GM19468 (cell line): Measurements from ENCODE around the gene ZNRF3.
"Not testable (repeated sequence)": the region's sequence is repeated elsewhere in the genome, so short reads cannot be mapped to it uniquely, and the experiment has no call there.

Experiments used
- ATAC-seq: cut with Tn5 transposase; IDR thresholded peaks from one replicate; pipeline ENCODE4 v1.9.1; 2021; ENCODE audit warnings: mild to moderate bottlenecking, moderate library complexity, moderate number of reproducible peaks; ENCODE audit not compliant: unreplicated experiment; ENCODE audit errors: extremely low read depth

ZNRF3 gene

DNA sequence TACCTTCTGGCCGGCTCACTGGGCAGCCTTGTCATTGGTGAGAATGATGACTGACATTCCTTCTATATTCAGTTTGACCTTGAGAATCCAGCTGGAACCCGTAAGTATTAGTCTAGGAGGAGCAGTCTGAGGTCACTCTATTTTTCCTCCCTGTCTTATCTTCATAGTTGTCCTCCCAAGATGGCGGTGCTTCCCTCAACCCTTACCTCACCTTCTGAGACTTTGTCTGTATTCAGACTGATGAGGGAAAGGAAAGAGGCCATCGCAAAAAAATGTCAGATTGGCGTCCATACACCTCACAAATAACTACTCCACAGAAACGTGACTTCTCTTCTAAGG, 195.5 kb downstream of the ZNRF3 start:
- ATAC-seq = no peak

DNA sequence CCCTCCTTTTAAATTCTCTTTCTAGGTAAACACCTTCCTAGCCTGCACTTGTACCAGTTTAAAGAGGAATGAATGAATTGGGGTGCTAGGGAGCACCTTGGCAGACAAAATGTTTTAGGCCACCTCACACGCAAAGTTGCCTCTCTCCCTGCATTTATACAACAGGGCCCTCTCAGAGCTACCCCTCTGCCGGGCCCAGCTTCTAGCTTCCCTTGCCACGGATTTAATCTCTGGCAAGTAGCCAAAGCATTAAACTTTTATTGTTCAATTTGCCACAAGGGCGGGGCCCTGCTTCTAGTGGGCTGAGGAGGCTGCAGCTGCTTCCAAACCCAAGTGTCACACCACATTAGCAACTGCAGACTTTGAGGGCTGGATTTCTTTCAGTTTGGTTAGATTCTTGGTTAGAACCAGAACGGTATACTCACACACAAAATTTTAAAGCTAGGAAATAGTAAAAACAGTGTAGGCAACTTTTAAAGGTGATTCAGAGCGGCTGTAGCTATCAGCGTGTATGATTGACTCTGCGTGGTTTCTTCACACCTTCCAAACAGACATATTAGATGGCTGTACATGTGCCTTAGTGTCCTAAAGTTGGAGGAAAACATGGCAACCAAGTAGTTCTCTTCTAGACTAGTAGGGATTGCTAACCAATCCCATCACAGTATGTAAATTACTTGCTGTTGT, 196.0 kb downstream of the ZNRF3 start:
- ATAC-seq = no peak

DNA sequence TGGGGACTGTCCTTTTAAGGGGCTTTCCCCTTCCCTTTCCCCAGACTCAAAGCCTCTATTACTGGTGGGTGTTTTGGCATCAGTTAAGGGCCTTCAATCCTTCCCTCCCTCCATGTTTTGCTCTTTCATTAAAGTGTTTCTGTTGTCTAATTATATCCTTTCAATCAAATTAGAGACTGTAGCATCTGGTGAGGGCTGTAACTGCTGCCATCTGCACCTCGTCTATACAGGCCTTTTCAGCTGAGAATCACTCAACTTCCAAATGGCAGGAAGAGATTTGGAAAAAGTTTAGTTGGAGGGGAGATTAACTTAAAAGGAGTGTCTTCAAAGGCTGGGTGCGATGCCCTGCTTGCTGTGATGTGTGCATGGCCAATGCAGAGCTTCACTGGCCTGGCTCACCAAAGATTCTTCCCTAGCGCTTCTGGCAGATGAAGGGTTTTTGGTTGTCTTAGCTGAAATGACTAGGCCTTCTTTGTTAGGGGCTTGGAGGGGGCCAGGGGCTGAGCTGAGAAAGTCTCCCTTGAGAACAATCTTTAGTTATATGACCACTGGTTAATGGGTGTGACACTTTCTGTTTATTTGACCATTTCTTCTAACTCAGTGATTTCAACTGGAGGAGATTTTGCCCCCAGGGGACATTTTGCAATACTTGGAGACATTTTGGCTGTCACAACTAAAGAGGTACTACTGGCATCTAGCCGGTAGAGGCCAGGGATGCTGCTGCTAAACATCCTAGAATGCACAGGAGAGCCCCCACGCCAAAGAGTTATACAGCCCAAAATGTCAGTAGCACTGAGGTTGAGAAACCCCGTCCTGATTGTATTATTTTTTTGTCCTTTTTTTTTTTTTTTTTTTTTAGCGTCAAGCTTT, 197.0 kb downstream of the ZNRF3 start:
- no peak for ATAC-seq

DNA sequence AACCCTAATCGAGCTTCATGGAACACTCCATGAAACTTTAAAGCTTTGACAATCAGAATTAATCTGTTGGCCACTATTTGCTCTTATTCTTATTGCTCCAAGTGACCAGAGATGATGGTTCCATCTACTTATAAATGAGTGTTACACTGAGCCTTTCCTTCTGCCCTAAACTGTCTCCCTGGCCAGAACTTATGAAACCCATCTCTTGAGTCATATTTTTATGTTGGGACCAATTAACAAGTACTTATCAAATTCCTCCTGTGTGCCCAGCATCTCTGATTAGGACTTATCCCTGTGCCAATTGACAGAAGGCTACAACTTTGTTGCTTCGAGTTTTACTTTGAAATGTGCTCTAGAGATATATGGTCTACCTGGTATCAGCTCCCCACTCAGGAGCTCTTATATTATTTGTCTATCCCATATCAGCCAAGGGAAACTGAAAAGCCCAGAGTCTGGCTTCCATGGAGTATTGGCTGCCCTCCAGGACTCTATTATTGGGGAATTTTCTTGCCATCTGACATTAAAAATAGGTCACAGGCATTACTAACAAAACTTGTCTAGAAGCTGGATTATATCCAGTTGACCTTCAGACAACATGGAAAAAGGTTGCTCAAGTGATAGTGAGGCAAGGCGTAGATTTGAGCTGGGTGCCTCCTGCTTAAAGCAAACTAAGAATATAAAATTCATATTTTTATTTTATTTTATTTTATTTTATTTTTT, 198.3 kb downstream of the ZNRF3 start:
- no peak for ATAC-seq

DNA sequence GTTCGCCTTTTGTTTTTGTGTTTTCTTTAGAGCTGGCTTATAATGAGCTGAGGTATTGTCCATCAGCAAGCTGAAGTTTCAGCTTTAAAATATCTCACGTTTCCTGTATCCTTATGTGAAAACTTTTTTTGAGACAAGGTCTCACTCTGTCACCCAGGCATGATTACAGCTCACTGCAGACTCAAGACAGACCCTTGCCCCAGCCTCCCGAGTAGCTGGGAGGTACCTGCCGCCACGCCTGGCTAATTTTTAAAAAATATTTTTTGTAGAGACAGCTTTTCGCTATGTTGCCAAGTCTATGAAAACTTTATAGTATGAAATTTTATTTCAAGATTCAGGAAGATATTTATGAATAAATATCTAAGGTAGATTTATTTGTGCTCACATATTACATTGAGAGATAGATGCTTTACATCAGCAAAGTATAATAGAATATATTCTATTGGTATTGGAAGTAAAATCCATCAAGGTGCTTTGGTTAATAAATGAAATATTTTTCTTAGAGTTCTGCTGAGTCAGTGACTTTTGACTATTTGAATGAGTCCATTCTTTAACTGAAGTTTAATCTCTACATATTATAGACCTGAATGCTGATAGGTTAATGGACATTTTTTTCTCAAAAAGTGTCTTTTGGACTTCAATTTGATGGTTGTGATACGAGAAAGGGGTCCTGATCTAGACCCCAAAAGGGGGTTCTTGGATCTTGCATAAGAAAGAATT, 199.6 kb downstream of the ZNRF3 start:
- no peak for ATAC-seq

DNA sequence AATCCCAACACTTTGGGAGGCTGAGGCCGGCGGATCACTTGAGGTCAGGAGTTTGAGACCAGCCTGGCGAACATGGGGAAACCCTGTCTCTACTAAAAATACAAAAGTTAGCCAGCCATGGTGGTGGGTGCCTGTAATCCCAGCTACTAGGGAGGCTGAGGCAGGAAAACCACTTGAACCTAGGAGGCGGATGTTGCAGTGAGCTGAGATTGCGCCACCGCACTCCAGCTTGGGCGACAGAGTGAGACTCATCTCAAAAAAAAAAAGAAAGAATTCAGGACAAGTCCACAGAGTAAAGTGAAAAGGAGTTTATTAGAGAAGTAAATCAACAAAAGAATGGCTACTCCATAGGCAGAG, 200.2 kb downstream of the ZNRF3 start:
- not testable (repeated sequence) for ATAC-seq

- ATAC-seq = no peak
Observed at GRCh38 chr22:29083933-29084591, 200.7 kb downstream of the ZNRF3 start.

GRCh38 chr22:29087012-29087411, 203.6 kb downstream of the ZNRF3 start:
- ATAC-seq = no peak

DNA sequence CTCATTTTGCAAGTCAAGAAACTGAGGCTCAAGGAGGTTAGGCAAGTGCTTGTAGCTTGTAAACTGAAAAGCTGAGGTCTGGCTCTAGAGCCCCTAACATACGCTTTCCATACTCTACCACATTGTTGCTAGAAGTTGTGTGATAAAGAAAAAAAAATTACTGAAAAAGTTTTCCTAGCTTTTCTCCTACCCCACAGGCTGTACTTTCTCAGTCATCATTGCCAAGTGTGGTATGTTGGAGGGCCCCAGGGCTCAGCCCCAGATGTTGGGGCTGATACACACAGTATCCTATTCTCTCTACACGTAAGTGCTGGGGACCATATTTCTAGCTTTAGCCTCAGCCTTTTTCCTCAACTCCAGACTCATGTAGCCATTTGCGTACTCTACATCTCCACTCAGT, 205.4 kb downstream of the ZNRF3 start:
- no peak for ATAC-seq

GRCh38 chr22:29089507-29089906, 206.1 kb downstream of the ZNRF3 start:
- no peak for ATAC-seq

DNA sequence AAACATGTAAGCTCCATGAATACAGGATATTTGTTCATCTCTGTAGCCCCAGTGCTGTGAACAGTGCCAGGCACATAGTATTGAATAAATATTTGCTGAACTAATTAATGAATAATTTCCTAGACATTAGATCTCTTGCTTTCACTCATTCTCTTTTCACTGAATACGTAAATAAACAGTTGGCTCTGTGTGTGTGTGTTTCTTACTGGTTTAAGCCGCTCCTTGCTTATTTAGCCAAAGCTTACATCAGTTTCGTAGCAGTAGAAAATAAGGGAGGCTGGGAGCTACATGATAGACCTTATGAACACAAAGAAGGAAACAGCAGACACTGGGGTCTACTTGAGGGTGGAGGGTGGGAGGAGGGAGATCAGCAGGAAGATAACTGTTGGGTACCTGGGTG, 206.7 kb downstream of the ZNRF3 start:
- no peak for ATAC-seq

- ATAC-seq = no peak
Observed at GRCh38 chr22:29092243-29092642, 208.9 kb downstream of the ZNRF3 start.

DNA sequence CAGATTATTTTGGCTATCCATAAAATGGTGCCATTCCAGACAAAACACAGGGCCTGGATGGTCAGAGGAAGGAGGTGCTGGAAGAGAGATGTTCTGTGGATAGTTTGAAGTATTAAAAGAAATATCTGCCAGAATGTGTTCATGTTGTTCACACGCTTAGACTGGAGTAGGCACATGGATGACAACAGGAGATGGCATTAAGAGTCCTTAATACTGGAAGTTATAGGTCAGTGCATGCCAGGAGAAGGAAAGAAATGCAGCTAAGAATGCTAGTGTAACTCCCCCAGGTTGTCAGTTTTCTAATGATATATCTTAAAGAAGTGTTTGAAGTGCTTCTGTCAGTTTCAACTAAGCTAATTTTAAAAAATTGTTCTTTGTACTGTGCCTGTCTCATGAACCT, 209.7 kb downstream of the ZNRF3 start:
- ATAC-seq = no peak

DNA sequence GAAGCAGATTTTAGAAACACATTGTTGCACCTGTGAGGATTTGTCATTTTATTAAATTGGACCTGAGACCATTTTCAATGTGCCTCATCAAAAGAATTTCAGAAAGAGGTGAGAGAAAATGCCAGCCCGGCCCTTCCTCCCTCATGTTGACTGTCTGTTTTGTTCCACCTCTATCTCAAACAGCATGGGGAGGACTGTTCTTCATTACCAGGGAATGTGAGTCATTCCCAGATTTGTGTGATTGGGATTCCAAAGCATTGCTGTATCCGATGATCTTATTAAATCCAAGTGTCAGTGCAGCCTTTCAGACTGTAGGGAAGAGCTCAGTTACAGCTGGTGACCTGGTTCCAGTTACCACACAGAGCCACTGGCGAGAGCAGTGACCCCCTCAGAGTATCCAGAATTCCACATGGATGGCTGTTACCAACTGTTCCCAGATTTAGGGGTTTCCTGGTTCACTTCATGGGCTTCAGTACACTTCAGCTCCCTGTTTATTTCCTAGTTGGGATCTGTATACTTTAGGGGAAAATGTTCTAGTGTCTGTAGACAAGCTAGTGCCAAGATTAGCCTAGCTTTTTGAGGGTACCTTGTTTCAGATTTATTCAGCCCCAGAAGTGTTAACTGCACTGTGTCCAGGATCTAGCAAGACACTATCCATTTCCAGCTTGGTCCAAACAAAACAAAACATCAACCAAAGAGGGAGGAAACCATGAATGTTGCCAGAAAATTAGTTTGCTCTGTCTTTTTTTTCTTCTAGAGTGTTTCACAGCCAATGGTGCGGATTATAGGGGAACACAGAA, 210.3 kb downstream of the ZNRF3 start:
- ATAC-seq = no peak

DNA sequence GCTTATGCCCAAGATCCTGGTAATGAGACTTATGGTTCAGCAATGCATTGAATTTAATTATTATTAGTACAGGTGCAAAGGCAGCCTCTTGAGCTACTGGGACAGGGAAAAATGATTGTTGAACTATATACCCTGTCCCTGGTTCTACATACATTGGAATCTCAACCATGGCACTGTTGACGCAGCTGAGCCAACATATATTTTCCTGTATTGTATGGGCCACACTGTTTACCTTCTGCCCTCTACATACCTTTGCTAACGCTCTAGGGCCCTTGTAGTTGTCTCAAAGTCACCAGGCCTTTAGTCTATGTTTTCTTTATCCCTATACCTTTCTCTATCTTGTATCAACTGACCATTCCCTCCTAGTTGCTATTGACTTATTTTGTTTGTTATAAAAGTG, 212.1 kb downstream of the ZNRF3 start:
- no peak for ATAC-seq

DNA sequence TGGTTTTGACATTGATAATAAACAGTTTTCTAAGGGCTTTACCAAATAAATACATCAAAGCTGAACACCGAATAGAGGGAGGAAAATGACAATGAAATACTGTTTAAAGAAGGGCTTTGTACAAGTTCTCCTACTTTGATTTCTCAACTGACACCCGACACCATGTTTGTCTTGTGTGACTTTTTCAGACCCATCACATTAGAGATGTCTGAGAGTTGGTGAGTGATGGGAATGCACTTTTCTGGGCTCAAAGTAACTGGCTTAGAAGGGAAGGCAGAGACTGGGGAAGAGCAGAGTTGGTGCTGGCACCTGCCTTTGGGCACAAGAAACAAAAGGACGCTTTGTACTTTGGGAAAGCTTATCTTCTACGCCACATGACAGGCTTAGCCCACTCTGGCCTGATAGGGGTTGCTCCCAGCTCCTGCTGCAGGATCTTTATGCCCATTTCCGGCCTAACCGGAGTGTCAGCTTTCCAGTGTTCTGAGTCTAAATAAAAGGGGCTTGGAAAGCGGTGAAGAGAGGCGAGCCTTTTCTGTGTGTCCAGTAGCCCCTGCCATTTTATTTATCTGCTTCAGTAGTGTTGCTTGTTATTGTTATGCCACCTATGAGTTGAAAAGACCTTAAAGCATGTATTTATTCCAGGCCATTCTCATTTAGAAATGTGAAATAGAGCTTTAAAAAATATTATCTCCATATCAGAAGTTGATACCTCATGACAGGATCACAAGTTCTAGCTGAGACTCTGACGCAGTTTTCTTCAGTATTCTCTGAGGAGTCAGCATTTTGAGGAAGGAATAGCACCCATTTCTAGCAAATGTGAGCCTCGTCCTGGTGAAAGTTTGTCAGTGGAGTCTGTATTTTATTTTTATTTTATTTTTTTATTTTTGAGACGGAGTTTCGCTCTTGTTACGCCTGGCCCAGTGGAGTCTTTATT, 213.6 kb downstream of the ZNRF3 start:
- no peak for ATAC-seq

DNA sequence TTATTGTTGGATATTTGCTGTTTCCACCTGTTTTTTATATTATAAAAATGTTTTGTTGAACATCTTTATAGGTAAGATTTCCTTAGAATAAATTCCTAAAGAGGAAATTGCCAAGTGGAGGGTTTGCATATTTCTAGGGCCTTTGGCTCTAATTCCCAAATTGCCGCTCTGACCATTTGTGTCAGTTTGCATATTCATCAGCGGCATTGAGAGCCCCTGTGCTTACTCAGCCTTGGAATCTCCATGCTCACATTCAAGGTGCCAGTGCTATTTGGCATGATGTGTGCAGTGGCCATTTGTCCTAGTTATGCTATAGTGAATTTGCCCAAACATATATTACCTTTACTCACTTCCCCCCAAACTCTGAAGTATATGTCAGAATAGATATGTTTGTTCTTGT, 214.9 kb downstream of the ZNRF3 start:
- no peak for ATAC-seq

- ATAC-seq = no peak
Observed at GRCh38 chr22:29102300-29102699, 218.9 kb downstream of the ZNRF3 start.
